Activated naive CD4-positive, alpha-beta T cell treated with Interleukin-2 at 50 U/mL for 16 hours (primary cell): ENCODE results near the gene MYH13.
"Not testable (repeated sequence)": the region's sequence is repeated elsewhere in the genome, so short reads cannot be mapped to it uniquely, and the experiment has no call there.

Source experiments
- DNase-seq: peaks from one replicate; pipeline ENCODE4 v3.0.0-alpha.2; 2020

Gene MYH13

GRCh38 chr17:10295728-10296343, 77.0 kb downstream of the MYH13 start:
- peak; percentile 9 for DNase-seq

GRCh38 chr17:10294180-10294579, 78.6 kb downstream of the MYH13 start:
- no peak for DNase-seq

- DNase-seq: no peak
These were observed 80.5 kb downstream of the MYH13 start for GRCh38 chr17:10292057-10292937.

- DNase-seq: not testable (repeated sequence)
These were observed 81.2 kb downstream of the MYH13 start for GRCh38 chr17:10291576-10291975.

GRCh38 chr17:10290041-10290440, 82.8 kb downstream of the MYH13 start:
- no peak for DNase-seq

GRCh38 chr17:10286324-10286723, 86.5 kb downstream of the MYH13 start:
- no peak for DNase-seq

GRCh38 chr17:10285896-10286295, 86.9 kb downstream of the MYH13 start:
- DNase-seq: no peak

- no peak for DNase-seq
These were observed 92.7 kb downstream of the MYH13 start for GRCh38 chr17:10280068-10280467.

GRCh38 chr17:10278218-10278617, 94.6 kb downstream of the MYH13 start:
- DNase-seq: no peak

GRCh38 chr17:10276436-10276835, 96.4 kb downstream of the MYH13 start:
- no peak for DNase-seq

- DNase-seq: no peak
These were observed 97.4 kb downstream of the MYH13 start for GRCh38 chr17:10275418-10275817.

- no peak for DNase-seq
These were observed 101.7 kb downstream of the MYH13 start for GRCh38 chr17:10271106-10271562.

- no peak for DNase-seq
These were observed 102.5 kb downstream of the MYH13 start for GRCh38 chr17:10270258-10270657.

- no peak for DNase-seq
These were observed 104.8 kb downstream of the MYH13 start for GRCh38 chr17:10268005-10268404.

- no peak for DNase-seq
These were observed 106.4 kb downstream of the MYH13 start for GRCh38 chr17:10266296-10266876.

- DNase-seq: no peak
These were observed 107.6 kb downstream of the MYH13 start for GRCh38 chr17:10265100-10265810.

- no peak for DNase-seq
These were observed 108.8 kb downstream of the MYH13 start for GRCh38 chr17:10264051-10264450.

- DNase-seq: no peak
These were observed 110.4 kb downstream of the MYH13 start for GRCh38 chr17:10262451-10262850.

GRCh38 chr17:10261098-10261497, 111.7 kb downstream of the MYH13 start:
- no peak for DNase-seq

GRCh38 chr17:10251212-10251948, 121.4 kb downstream of the MYH13 start:
- no peak for DNase-seq
